HEK293 (cell line): Measurements from ENCODE around the gene EFHC1.

Source experiments
- ZNF155 ChIP-seq: fragments of 450-650 bp; formaldehyde crosslinking; IDR thresholded peaks from 2 replicates; pipeline ENCODE4 v1.5.1; 2016; ENCODE audit warnings: missing biosample characterization, missing genetic modification characterization
- ZNF704 ChIP-seq: fragments of 450-650 bp; formaldehyde crosslinking; IDR thresholded peaks from 2 replicates; pipeline ENCODE4 v1.5.1; 2016; ENCODE audit warnings: missing biosample characterization, missing genetic modification characterization

GRCh38 chr6:52546192-52546591 lies 126.0 kb downstream of the EFHC1 start:
- no peak for TF ChIP-seq ZNF704
- TF ChIP-seq ZNF155 (tag by site-specific recombination): no peak
